Measurements from ENCODE around the gene FERMT3.

Gene FERMT3

GRCh38 chr11:64223001-64223651, 16.6 kb downstream of the FERMT3 start:
- H3K4me2 ChIP-seq (ENCODE audit: low read depth, low read length) = no peak overlapping the region
- DNase-seq = no peak
- H3K27me3 ChIP-seq (replicated peaks; ENCODE audit: insufficient read depth, low read length) = no peaks in the 10 kb centered on the region
- H3K27ac ChIP-seq (ENCODE audit: low read length) = no peak overlapping the region
- no peak overlapping the region for H3K4me3 ChIP-seq (ENCODE audit: low read length)
- no peaks in the 10 kb centered on the region for H3K9me2 ChIP-seq (replicated peaks; ENCODE audit: insufficient read depth, low read length)
- peaks cover 25% of the 10 kb centered on the region for H3K79me2 ChIP-seq (ENCODE audit: low read length)
- no peaks in the 10 kb centered on the region for H3K36me3 ChIP-seq (replicated peaks; ENCODE audit: insufficient read depth, low read length)
- H3K4me1 ChIP-seq (ENCODE audit: low read length) = peaks cover 10% of the 10 kb centered on the region
- TF ChIP-seq EZH2 (optimal IDR thresholded peaks at IDR 0.05; ENCODE audit: low read depth, low read length) (no peak), EZH2phosphoT487 (IDR thresholded peaks at IDR 0.05; ENCODE audit: low read length) (no peak)
- TF ChIP-seq, protein P1, sequence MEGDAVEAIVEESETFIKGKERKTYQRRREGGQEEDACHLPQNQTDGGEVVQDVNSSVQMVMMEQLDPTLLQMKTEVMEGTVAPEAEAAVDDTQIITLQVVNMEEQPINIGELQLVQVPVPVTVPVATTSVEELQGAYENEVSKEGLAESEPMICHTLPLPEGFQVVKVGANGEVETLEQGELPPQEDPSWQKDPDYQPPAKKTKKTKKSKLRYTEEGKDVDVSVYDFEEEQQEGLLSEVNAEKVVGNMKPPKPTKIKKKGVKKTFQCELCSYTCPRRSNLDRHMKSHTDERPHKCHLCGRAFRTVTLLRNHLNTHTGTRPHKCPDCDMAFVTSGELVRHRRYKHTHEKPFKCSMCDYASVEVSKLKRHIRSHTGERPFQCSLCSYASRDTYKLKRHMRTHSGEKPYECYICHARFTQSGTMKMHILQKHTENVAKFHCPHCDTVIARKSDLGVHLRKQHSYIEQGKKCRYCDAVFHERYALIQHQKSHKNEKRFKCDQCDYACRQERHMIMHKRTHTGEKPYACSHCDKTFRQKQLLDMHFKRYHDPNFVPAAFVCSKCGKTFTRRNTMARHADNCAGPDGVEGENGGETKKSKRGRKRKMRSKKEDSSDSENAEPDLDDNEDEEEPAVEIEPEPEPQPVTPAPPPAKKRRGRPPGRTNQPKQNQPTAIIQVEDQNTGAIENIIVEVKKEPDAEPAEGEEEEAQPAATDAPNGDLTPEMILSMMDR (IDR thresholded peaks at IDR 0.05; ENCODE audit: low read length) = no peak
- no peaks in the 10 kb centered on the region for H3F3A ChIP-seq (ENCODE audit: insufficient read depth, low read length)
- no peaks in the 10 kb centered on the region for H4K20me1 ChIP-seq (ENCODE audit: insufficient read depth, low read length)
- no peak overlapping the region for H3K9ac ChIP-seq (ENCODE audit: low read length)
- no peaks in the 10 kb centered on the region for H3K9me3 ChIP-seq (replicated peaks; ENCODE audit: insufficient read depth, low read length)
- H2AFZ ChIP-seq (ENCODE audit: low read length) = no peak overlapping the region

- H3K9ac ChIP-seq (ENCODE audit: low read length) = no peak overlapping the region
- H3K9me3 ChIP-seq (replicated peaks; ENCODE audit: insufficient read depth, low read length) = no peaks in the 10 kb centered on the region
- peaks cover 10% of the 10 kb centered on the region for H3K4me1 ChIP-seq (ENCODE audit: low read length)
- no peaks in the 10 kb centered on the region for H3F3A ChIP-seq (ENCODE audit: insufficient read depth, low read length)
- no peak overlapping the region for H3K4me3 ChIP-seq (ENCODE audit: low read length)
- no peak overlapping the region for H2AFZ ChIP-seq (ENCODE audit: low read length)
- H4K20me1 ChIP-seq (ENCODE audit: insufficient read depth, low read length) = no peaks in the 10 kb centered on the region
- DNase-seq = no peak
- no peaks in the 10 kb centered on the region for H3K36me3 ChIP-seq (replicated peaks; ENCODE audit: insufficient read depth, low read length)
- no peak overlapping the region for H3K27ac ChIP-seq (ENCODE audit: low read length)
- no peaks in the 10 kb centered on the region for H3K9me2 ChIP-seq (replicated peaks; ENCODE audit: insufficient read depth, low read length)
- H3K79me2 ChIP-seq (ENCODE audit: low read length) = peaks cover 25% of the 10 kb centered on the region
- no peaks in the 10 kb centered on the region for H3K27me3 ChIP-seq (replicated peaks; ENCODE audit: insufficient read depth, low read length)
- no peak overlapping the region for H3K4me2 ChIP-seq (ENCODE audit: low read depth, low read length)
- TF ChIP-seq EZH2phosphoT487 (IDR thresholded peaks at IDR 0.05; ENCODE audit: low read length) (no peak), EZH2 (optimal IDR thresholded peaks at IDR 0.05; ENCODE audit: low read depth, low read length) (no peak)
- TF ChIP-seq, protein P1 (IDR thresholded peaks at IDR 0.05; ENCODE audit: low read length) = no peak
Observed at GRCh38 chr11:64224151-64224890, 17.8 kb downstream of the FERMT3 start.

- H3K27me3 ChIP-seq (replicated peaks; ENCODE audit: insufficient read depth, low read length) = no peaks in the 10 kb centered on the region
- peak overlapping the region; percentile 93 for H3K4me2 ChIP-seq (ENCODE audit: low read depth, low read length)
- no peaks in the 10 kb centered on the region for H3K9me3 ChIP-seq (replicated peaks; ENCODE audit: insufficient read depth, low read length)
- H3K79me2 ChIP-seq (ENCODE audit: low read length) = peaks cover 25% of the 10 kb centered on the region
- peak overlapping the region; percentile 86; the same call in 1 of the 2 replicates for H2AFZ ChIP-seq (ENCODE audit: low read length)
- TF ChIP-seq EZH2 (optimal IDR thresholded peaks at IDR 0.05; ENCODE audit: low read depth, low read length) (no peak), EZH2phosphoT487 (IDR thresholded peaks at IDR 0.05; ENCODE audit: low read length) (no peak)
- TF ChIP-seq, protein P1 (IDR thresholded peaks at IDR 0.05; ENCODE audit: low read length) = no peak
- peak overlapping the region; percentile 79; the same call in 1 of the 2 replicates for H3K9ac ChIP-seq (ENCODE audit: low read length)
- H3K9me2 ChIP-seq (replicated peaks; ENCODE audit: insufficient read depth, low read length) = no peaks in the 10 kb centered on the region
- H3K36me3 ChIP-seq (replicated peaks; ENCODE audit: insufficient read depth, low read length) = no peaks in the 10 kb centered on the region
- H4K20me1 ChIP-seq (ENCODE audit: insufficient read depth, low read length) = no peaks in the 10 kb centered on the region
- H3K27ac ChIP-seq (ENCODE audit: low read length) = no peak overlapping the region
- H3K4me1 ChIP-seq (ENCODE audit: low read length) = peaks cover 14% of the 10 kb centered on the region
- H3K4me3 ChIP-seq (ENCODE audit: low read length) = peak overlapping the region; percentile 87
- peak; percentile 6 for DNase-seq
- H3F3A ChIP-seq (ENCODE audit: insufficient read depth, low read length) = peaks cover 5% of the 10 kb centered on the region
Observed at GRCh38 chr11:64224891-64225607, 18.5 kb downstream of the FERMT3 start.

All from MM.1S (cell line).